Common myeloid progenitor, CD34-positive (primary cell): ENCODE data around the gene AHDC1.

Experiments
- CTCF ChIA-PET: fragments of 350-600 bp; sonication (Branson Sonifier 250); formaldehyde crosslinking; loops from one replicate; lab custom pipeline; 2021; ENCODE audit warnings: antibody characterized with exemption; lab: Charles Lee
- POLR2A ChIA-PET: fragments of 350-600 bp; sonication (Branson Sonifier 250); formaldehyde crosslinking; loops from one replicate; lab custom pipeline; 2021; ENCODE audit warnings: antibody characterized with exemption; lab: Charles Lee
- DNase-seq, 3 donors: peaks; one replicate each; pipeline versions ENCODE4 v3.0.0 to v3.0.0-alpha.2; 2013
- H3K27ac ChIP-seq, 2 experiments: 1 replicate in 1 of 2; 2 replicates in 1 of 2; pipeline ENCODE4 v1.7.0; 2013; ENCODE audit warnings: inconsistent platforms in 2 of 2, low read length in 2 of 2, mild to moderate bottlenecking in 2 of 2, low read depth in 1 of 2, moderate library complexity in 1 of 2; ENCODE audit not compliant: severe bottlenecking in 2 of 2, insufficient read depth in 1 of 2, poor library complexity in 1 of 2
- H3K27me3 ChIP-seq, 5 experiments: replicated peaks in 2 of 5; 1 replicate in 3 of 5; 2 replicates in 2 of 5; pipeline versions ENCODE4 v1.6.1 to v1.7.0; 2013; ENCODE audit warnings: low read length in 4 of 5, mild to moderate bottlenecking in 2 of 5, moderate library complexity in 2 of 5, inconsistent platforms in 1 of 5; ENCODE audit not compliant: insufficient read depth in 5 of 5, control insufficient read depth in 4 of 5
- H3K36me3 ChIP-seq, 4 experiments: 1 replicate in 2 of 4; 2 replicates in 2 of 4; pipeline versions ENCODE4 v1.6.1 to v1.7.0; 2013; ENCODE audit warnings: low read length in 3 of 4, control low read depth in 1 of 4, mild to moderate bottlenecking in 1 of 4; ENCODE audit not compliant: control insufficient read depth in 4 of 4, insufficient read depth in 4 of 4
- H3K4me1 ChIP-seq, 4 experiments: 1 replicate in 3 of 4; 2 replicates in 1 of 4; pipeline versions ENCODE4 v1.6.1 to v1.7.1; 2013; ENCODE audit warnings: low read length in 3 of 4, mild to moderate bottlenecking in 3 of 4, control low read depth in 1 of 4, inconsistent platforms in 1 of 4, moderate library complexity in 1 of 4; ENCODE audit not compliant: control insufficient read depth in 4 of 4, insufficient read depth in 4 of 4; ENCODE audit errors: control extremely low read depth in 1 of 4
- H3K4me3 ChIP-seq, 7 experiments: 1 replicate in 4 of 7; 2 replicates in 3 of 7; pipeline versions ENCODE4 v1.5.1 to v1.7.0; 2013; ENCODE audit warnings: mild to moderate bottlenecking in 7 of 7, low read length in 6 of 7, moderate library complexity in 6 of 7, inconsistent platforms in 2 of 7, low read depth in 2 of 7, control low read depth in 1 of 7; ENCODE audit not compliant: insufficient read depth in 4 of 7, control insufficient read depth in 1 of 7; ENCODE audit errors: extremely low read depth in 1 of 7
- H3K9me3 ChIP-seq, 5 experiments: 1 replicate in 4 of 5; 2 replicates in 1 of 5; pipeline versions ENCODE4 v1.6.1 to v1.7.1; 2013; ENCODE audit warnings: low read length in 4 of 5, mild to moderate bottlenecking in 2 of 5, inconsistent platforms in 1 of 5, low read depth in 1 of 5, moderate library complexity in 1 of 5; ENCODE audit not compliant: control insufficient read depth in 4 of 5, insufficient read depth in 2 of 5; ENCODE audit errors: control extremely low read depth in 1 of 5
- WGBS: methylation state at CpG from one replicate; pipeline ENCODE4 v1.1.5; 2013; ENCODE audit not compliant: insufficient coverage; 5-methylcytosine and 5-hydroxymethylcytosine counted together

AHDC1 gene

DNA sequence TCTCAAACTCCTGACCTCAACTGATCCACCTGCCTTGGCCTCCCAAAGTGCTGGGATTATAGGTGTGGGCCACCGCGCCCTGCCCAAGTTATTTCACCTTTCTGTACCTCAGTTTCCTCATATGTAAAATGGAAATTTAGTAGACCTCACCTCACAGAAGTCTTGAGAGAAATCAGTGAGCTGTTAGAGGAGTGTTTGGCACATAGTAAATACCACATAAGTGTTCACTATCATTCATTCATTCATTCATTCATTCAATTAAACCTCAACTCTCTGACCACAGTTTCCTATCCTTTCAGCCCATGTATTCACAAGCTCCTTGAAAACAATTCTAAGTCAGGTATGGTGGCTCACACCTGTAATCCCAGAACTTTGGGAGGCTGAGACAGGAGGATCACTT is 34.9 kb upstream of the AHDC1 start:
- Histone ChIP-seq H3K27me3 (no peaks in the 10 kb centered on the region), H3K4me1 (peaks cover 0 to 33% (median 32%) of the 10 kb centered on the region in 4 experiments), H3K9me3 (no peaks in the 10 kb centered on the region), H3K36me3 (no peaks in the 10 kb centered on the region), H3K27ac (no peak overlapping the region), H3K4me3 (no peak overlapping the region)
- WGBS = no CpG with 5 or more reads among the region's 2 CpGs
- POLR2A ChIA-PET = no interaction called here
- CTCF ChIA-PET = interaction anchor here (0.9 to 2.3 kb wide), 5 partner anchors 8 to 31 kb away, joined by 3 to 14 read pairs (median 4); no protein-coding TSS in a partner anchor
- DNase-seq = no peak

DNA sequence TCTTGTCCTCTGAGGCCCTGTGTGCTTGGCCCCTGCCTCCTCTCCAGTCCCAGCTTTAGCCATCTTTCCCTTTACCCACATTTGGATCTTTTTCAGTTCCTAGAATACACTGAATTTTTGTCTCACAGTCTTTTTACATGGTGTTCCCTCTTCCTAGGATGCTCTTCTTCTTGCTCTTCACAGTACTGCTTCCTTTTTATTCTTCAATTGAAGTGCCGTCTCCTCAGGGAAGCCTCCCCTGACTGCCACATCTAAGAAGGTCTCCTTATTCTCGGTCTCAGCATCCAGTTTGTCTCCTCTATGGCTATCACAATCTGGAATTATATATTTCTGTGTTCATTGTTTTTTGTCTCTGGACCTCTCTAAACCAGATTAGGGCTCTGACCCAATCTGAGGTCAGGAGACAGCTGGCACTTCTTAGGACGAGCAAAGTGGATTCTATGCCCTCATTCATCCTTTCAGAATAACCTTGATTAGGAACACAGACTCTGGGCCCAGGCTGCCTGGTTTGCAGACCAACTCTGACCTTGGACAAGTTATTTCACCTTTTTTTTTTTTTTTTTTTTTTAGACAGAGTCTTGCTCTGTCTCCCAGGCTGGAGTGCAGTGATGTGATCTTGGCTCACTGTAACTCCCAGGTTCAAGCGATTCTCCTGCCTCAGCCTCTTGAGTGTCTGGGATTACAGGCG is 34.2 kb upstream of the AHDC1 start:
- no peak overlapping the region for H3K27ac ChIP-seq
- H3K27me3 ChIP-seq = no peaks in the 10 kb centered on the region
- CTCF ChIA-PET = interaction anchor here (0.9 to 2.3 kb wide), 3 partner anchors 9 to 27 kb away, joined by 3 to 14 read pairs (median 4); no protein-coding TSS in a partner anchor
- H3K9me3 ChIP-seq = no peaks in the 10 kb centered on the region
- H3K4me1 ChIP-seq = peaks cover 5 to 37% (median 35%) of the 10 kb centered on the region in 4 experiments
- H3K4me3 ChIP-seq = no peak overlapping the region
- DNase-seq = no peak
- POLR2A ChIA-PET = no interaction called here
- 91% methylated on average over 4 of the region's 5 CpGs for WGBS
- H3K36me3 ChIP-seq = no peaks in the 10 kb centered on the region

DNA sequence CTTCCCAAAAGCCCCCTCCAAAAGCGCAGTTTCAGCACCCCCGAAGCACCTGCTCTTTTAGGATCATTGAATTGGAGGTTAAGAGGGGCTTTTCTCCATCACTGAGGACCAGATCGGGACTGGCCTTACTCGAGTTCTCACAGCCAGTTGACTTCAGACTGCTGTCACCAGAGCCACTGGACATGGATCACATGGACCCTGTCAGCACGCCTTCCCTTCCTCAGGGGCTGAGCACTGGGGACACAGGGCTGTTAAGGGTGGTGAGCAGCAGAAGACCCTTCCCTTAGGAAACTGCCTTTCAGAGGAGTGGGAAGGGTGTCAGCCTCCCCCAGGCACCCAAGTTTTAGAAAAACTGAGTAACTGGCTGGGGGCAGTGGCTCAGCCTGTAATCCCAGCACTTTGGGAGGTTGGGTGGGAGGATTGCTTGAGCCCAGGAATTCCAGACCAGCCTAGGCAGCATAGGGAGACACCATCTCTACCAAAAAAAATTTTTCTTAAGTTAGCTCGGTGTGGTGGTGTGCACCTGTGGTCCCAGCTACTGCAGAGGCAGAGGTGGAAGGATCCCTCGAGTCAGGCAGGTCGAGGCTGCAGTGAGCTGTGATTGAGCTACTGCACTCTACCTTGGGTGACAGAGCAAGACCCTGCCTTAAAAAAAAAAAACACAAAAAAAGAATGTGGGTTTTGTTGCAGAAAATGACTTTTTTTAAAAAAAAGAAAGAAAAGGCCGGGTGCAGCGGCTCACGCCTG is 31.6 kb upstream of the AHDC1 start:
- ChIA-PET CTCF (interaction anchor here (0.6 to 22.9 kb wide), 4 partner anchors 10 to 78 kb away, joined by 3 to 297 read pairs (median 4); partner anchors contain the start of gene AHDC1), POLR2A (no interaction called here)
- Histone ChIP-seq H3K9me3 (no peaks in the 10 kb centered on the region), H3K27ac (no peak overlapping the region), H3K36me3 (no peaks in the 10 kb centered on the region), H3K4me1 (peaks cover 11 to 63% (median 61%) of the 10 kb centered on the region in 4 experiments), H3K4me3 (peak overlapping the region in 4 of 7 experiments; percentile 12 to 80 (median 78)), H3K27me3 (no peaks in the 10 kb centered on the region)
- DNase-seq = no peak
- 83% methylated on average over 8 of the region's 11 CpGs for WGBS

DNA sequence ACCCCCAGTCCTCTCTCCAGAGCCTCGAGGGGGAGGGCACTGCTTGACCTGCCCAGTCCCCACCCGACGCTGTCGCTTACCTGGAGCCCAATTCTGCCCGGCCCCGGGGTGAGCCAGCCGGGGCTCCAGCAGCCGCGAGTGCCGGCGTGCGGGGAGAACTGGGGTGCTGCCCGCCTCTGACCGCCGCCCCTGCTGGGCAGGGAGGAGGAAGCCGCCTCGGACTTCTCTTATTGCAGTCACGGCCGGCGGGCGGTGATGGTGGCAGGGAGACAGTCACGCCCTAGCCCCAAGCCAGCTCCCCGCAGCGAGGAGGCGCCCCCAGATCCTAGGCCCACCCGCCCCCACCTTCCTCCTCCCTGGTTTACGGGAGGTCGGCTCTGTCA is 31.0 kb upstream of the AHDC1 start, which contains the start of gene FGR:
FGR (minus strand) TSS at position 201 of the 383 bp plus-strand sequence. CDS start 11,269 bp downstream, outside the sequence.
- CTCF ChIA-PET = interaction anchor here (1.3 to 22.9 kb wide), 3 partner anchors 10 to 28 kb away, joined by 4 to 297 read pairs (median 8); partner anchors contain the start of gene AHDC1
- Histone ChIP-seq H3K9me3 (no peaks in the 10 kb centered on the region), H3K27ac (peak within 1 kb of the TSS in 1 of 2 experiments; percentile 67), H3K36me3 (no peaks in the 10 kb centered on the region), H3K4me3 (peak within 1 kb of the TSS; percentile 28 to 80 (median 67)), H3K4me1 (peaks cover 12 to 67% (median 64%) of the 10 kb centered on the region in 4 experiments), H3K27me3 (no peaks in the 10 kb centered on the region)
- 5% methylated on average over 10 of the region's 28 CpGs for WGBS
- POLR2A ChIA-PET = no interaction called here
- no peak for DNase-seq

DNA sequence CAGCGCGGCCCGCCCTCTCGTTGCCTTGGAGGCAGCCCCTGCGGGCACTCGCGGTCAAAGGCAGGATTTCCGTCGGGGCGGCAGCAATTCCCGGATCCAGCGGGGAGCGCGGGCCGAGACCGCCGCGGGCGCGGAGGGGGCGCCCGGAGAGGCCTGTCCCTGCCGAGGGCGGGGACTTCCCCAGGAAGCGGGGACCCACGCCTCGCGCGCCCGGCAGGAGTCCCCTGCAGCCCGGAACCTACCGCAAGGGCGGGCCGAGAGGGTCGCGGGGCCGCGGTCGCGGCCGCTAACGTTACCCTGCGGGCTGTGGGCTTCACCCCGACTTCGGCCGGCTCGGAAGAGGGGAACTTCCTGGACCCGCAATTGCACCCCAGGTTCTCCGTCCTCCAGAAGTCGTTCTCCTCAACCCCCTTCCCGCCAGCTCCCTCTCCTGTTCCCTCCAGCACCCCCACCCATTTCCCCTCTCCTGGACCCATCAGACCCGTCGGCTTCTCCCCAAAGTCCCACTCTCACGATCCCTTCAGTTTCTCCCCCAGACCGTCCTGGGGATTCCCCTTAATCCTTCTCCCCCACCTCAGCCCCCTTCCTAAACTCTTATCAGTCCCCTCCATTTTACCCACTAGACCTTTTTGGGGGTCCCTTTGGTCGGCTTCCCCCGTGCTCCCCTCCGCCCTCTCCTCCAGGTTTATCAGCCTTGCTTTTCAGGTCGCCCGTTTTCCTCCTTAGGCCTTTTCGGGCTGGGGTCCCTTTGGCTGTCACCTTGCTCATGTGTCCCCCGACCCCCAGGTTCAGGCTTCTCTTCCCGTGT is 30.4 kb upstream of the AHDC1 start:
- DNase-seq = peak; percentile 56 to 85 (median 80)
- POLR2A ChIA-PET = interaction anchor here (0.7 to 2.2 kb wide), 2 partner anchors 16 to 26 kb away, joined by 3 to 6 read pairs; no protein-coding TSS in a partner anchor
- no peaks in the 10 kb centered on the region for H3K27me3 ChIP-seq
- WGBS = 0% methylated on average over 61 of the region's 63 CpGs
- H3K4me1 ChIP-seq = peaks cover 18 to 71% (median 67%) of the 10 kb centered on the region in 4 experiments
- CTCF ChIA-PET = interaction anchor here (1.7 to 22.9 kb wide), 3 partner anchors 15 to 28 kb away, joined by 8 to 297 read pairs (median 13); partner anchors contain the start of gene AHDC1
- no peaks in the 10 kb centered on the region for H3K36me3 ChIP-seq
- peak overlapping the region; percentile 28 to 80 (median 67) for H3K4me3 ChIP-seq
- peak overlapping the region in 1 of 2 experiments; percentile 67 for H3K27ac ChIP-seq
- H3K9me3 ChIP-seq = no peaks in the 10 kb centered on the region

DNA sequence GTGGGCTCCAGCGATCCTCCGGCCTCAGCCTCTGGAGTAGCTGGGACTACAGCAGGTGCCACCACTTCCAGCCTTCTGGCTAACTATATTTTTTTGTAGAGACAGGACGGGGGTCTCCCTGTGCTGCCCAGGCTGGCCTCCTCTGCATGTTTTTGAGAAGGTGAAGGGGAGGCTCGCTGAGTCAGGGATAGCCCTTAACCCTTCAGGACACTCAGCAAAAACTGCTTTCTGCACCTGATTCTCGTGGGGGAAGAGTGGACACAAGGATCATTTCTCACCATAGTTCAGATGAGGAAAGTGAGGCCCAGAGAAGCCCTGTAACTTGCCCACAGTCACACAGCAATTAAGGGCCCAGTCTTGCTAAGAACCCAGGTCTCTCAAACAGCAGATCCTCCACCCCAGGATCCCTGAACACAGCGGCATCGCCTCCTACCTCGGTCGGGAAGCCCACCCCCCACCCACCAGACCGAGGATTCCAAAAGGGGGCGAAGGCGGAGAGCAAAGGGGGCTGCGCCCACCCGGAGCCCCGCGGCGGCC is 29.8 kb upstream of the AHDC1 start:
- POLR2A ChIA-PET = interaction anchor here (0.7 to 2.2 kb wide), 3 partner anchors 15 to 205 kb away, joined by 3 to 6 read pairs (median 3); no protein-coding TSS in a partner anchor
- Histone ChIP-seq H3K36me3 (no peaks in the 10 kb centered on the region), H3K27ac (peak overlapping the region in 1 of 2 experiments; percentile 67), H3K27me3 (no peaks in the 10 kb centered on the region), H3K4me3 (peak overlapping the region; percentile 28 to 80 (median 67)), H3K9me3 (no peaks in the 10 kb centered on the region), H3K4me1 (peaks cover 23 to 78% (median 73%) of the 10 kb centered on the region in 4 experiments)
- CTCF ChIA-PET = interaction anchor here (1.7 to 22.9 kb wide), 3 partner anchors 15 to 29 kb away, joined by 8 to 297 read pairs (median 13); partner anchors contain the start of gene AHDC1
- no peak for DNase-seq
- WGBS = 45% methylated on average over 6 of the region's 17 CpGs
